Endothelial cell of umbilical vein (primary cell): ENCODE results near the gene LRFN2. TPM values are rescaled to one million over a fixed set of nuclear protein-coding genes. Genes with fewer than 3 reads are reported as not detected.

ENCODE experiments used
- BruUV-seq: library from RNA; stranded (reverse); fragments of 400-500 nt; replicated peaks from 2 replicates; lab custom pipeline; 2021; lab: Mats Ljungman, UMichigan
- CTCF ChIA-PET: fragments of 300-600, 350-600 bp; sonication (Branson Sonifier 250); formaldehyde crosslinking; loops from one replicate; lab custom pipeline; 2021; ENCODE audit warnings: antibody characterized with exemption, inconsistent platforms; lab: Charles Lee
- POLR2A ChIA-PET: fragments of 300-600, 350-600 bp; sonication (Branson Sonifier 250); formaldehyde crosslinking; loops from one replicate; lab custom pipeline; 2021; ENCODE audit warnings: antibody characterized with exemption, inconsistent platforms; lab: Charles Lee
- DNase-seq: peaks from one replicate; pipeline ENCODE4 v3.0.0-alpha.2; 2011; ENCODE audit warnings: low read depth, low spot score
- FAIRE-seq: peaks from 2 replicates; lab custom pipeline; 2011; peaks lifted over from hg19 to GRCh38; lab: Jason Lieb, UNC
- H2AFZ ChIP-seq: 2 replicates; pipeline ENCODE4 v1.6.0; 2012; ENCODE audit warnings: low read depth, low read length, control low read depth, inconsistent platforms
- H3K27ac ChIP-seq: 2 replicates; pipeline ENCODE4 v1.5.1; 2011; ENCODE audit warnings: low read depth, mild to moderate bottlenecking, control low read depth, low read length, moderate library complexity; ENCODE audit not compliant: insufficient read depth
- H3K27me3 ChIP-seq, 2 experiments: 2 replicates each; pipeline versions ENCODE4 v1.6.0 to v1.6.1; 2011; ENCODE audit warnings: low read length in 2 of 2, mixed read lengths in 1 of 2; ENCODE audit not compliant: control insufficient read depth in 2 of 2, insufficient read depth in 2 of 2
- H3K36me3 ChIP-seq, 2 experiments: 2 replicates in 1 of 2; 3 replicates in 1 of 2; pipeline ENCODE4 v1.5.1; 2011; ENCODE audit warnings: low read length in 2 of 2, mild to moderate bottlenecking in 1 of 2, moderate library complexity in 1 of 2; ENCODE audit not compliant: control insufficient read depth in 2 of 2, insufficient read depth in 2 of 2; ENCODE audit errors: extremely low read depth in 1 of 2
- H3K4me1 ChIP-seq: 3 replicates; pipeline ENCODE4 v1.5.1; 2011; ENCODE audit warnings: mild to moderate bottlenecking, low read length; ENCODE audit not compliant: control insufficient read depth, insufficient read depth; ENCODE audit errors: extremely low read depth
- H3K4me2 ChIP-seq: 2 replicates; pipeline ENCODE4 v1.6.1; 2011; ENCODE audit warnings: low read length, control low read depth, mixed read lengths; ENCODE audit not compliant: insufficient read depth
- H3K4me3 ChIP-seq, 3 experiments: fragments of 200-600 bp in 1 of 3; sonication (generic), shearing (Covaris generic) in 1 of 3; replicated peaks in 1 of 3; 2 replicates each; pipeline ENCODE4 v1.5.1; 2011 to 2016; ENCODE audit warnings: control low read depth in 3 of 3, low read length in 3 of 3, mild to moderate bottlenecking in 2 of 3, inconsistent platforms in 1 of 3, low read depth in 1 of 3, moderate library complexity in 1 of 3; ENCODE audit not compliant: insufficient read depth in 1 of 3
- H3K79me2 ChIP-seq: 2 replicates; pipeline ENCODE4 v1.6.0; 2012; ENCODE audit warnings: low read length, inconsistent platforms; ENCODE audit not compliant: control insufficient read depth, insufficient read depth
- H3K9ac ChIP-seq: replicated peaks from 2 replicates; pipeline ENCODE3; 2011; ENCODE audit warnings: low read length, control low read depth; ENCODE audit not compliant: insufficient read depth; ENCODE audit errors: extremely low read depth
- H3K9me1 ChIP-seq: replicated peaks from 3 replicates; pipeline ENCODE4 v1.6.0; 2011; ENCODE audit warnings: mild to moderate bottlenecking, low read length; ENCODE audit not compliant: control insufficient read depth, insufficient read depth; ENCODE audit errors: extremely low read depth
- H3K9me3 ChIP-seq: replicated peaks from 2 replicates; pipeline ENCODE4 v1.5.1; 2012; ENCODE audit warnings: low read length, inconsistent platforms; ENCODE audit not compliant: control insufficient read depth, insufficient read depth
- H4K20me1 ChIP-seq: replicated peaks from 2 replicates; pipeline ENCODE3; 2011; ENCODE audit warnings: mild to moderate bottlenecking, low read length; ENCODE audit not compliant: control insufficient read depth, insufficient read depth; ENCODE audit errors: extremely low read depth
- CTCF ChIP-seq, 2 donors: IDR thresholded peaks; 1 replicate in 1 of 2; 2 replicates in 1 of 2; pipeline ENCODE4 v1.5.1; 2011; ENCODE audit warnings: low read length in 2 of 2, mild to moderate bottlenecking in 2 of 2, moderate library complexity in 2 of 2, control low read depth in 1 of 2, inconsistent platforms in 1 of 2, low read depth in 1 of 2; ENCODE audit not compliant: insufficient read depth in 1 of 2; ENCODE audit errors: extremely low read depth in 1 of 2
- EZH2 ChIP-seq: IDR thresholded peaks from 2 replicates; pipeline ENCODE4 v1.6.1; 2012; ENCODE audit warnings: borderline replicate concordance, low read depth, mild to moderate bottlenecking, moderate library complexity, low read length, inconsistent platforms; ENCODE audit not compliant: severe bottlenecking
- FOS ChIP-seq: IDR thresholded peaks from 2 replicates; pipeline ENCODE4 v1.6.1; 2011; ENCODE audit warnings: mild to moderate bottlenecking, low read length, moderate library complexity, borderline replicate concordance; ENCODE audit not compliant: insufficient read depth
- GATA2 ChIP-seq: IDR thresholded peaks from 2 replicates; pipeline ENCODE4 v1.7.0; 2011; ENCODE audit warnings: low read depth, mild to moderate bottlenecking, moderate library complexity, mixed read lengths, low read length; ENCODE audit not compliant: insufficient read length, insufficient read depth
- JUN ChIP-seq: IDR thresholded peaks from 2 replicates; pipeline ENCODE4 v1.6.1; 2011; ENCODE audit warnings: borderline replicate concordance, low read depth; ENCODE audit not compliant: insufficient read length, insufficient read depth
- POLR2A ChIP-seq: IDR thresholded peaks from 2 replicates; pipeline ENCODE4 v1.6.1; 2012; ENCODE audit warnings: low read depth, mild to moderate bottlenecking, control low read depth, low read length
- POLR2AphosphoS5 ChIP-seq: IDR thresholded peaks from 2 replicates; pipeline ENCODE4 v1.6.1; 2012; ENCODE audit warnings: low read depth, mild to moderate bottlenecking, control low read depth, low read length, moderate library complexity; ENCODE audit not compliant: insufficient read depth
- dilution Hi-C: fragments of 300-500 bp; cut with MboI; formaldehyde crosslinking; loops from one replicate; pipeline ENCODE4 v1.15.0; 2019; ENCODE audit warnings: low sequenced_read_pairs; ENCODE audit not compliant: extremely low pct_ligation_motif_present
- intact Hi-C: fragments of 100-400 bp; cut with micrococcal nuclease; formaldehyde crosslinking; loops from one replicate; pipeline ENCODE4 v1.10.0; 2022
- polyA plus RNA-seq, 4 experiments: library from polyadenylated mRNA; depleted of rRNA in 3 of 4; stranded (reverse) in 3 of 4; unstranded in 1 of 4; fragments of >200 nt; gene quantifications; 2 replicates each; pipeline versions ENCODE4 v1.2.1 to v1.2.3, GENCODE V29; 2011 to 2012; ENCODE audit warnings: missing spikeins in 1 of 4
- total RNA-seq: library from RNA; stranded (reverse); gene quantifications from 2 replicates; pipeline ENCODE4 v1.2.3, GENCODE V29; 2021

The LRFN2 gene
- total and polyA plus RNA-seq, 2 donors (not counting 3 experiments of a cell fraction or from before 2014, with no cell fraction given): not detected

- POLR2A ChIA-PET: no interaction called here
Observed at GRCh38 chr6:40498148-40498547, 89.0 kb downstream of the LRFN2 start.

GRCh38 chr6:40492187-40492586 is 95.0 kb downstream of the LRFN2 start:
- Histone ChIP-seq H3K27me3 (no peaks in the 10 kb centered on the region), H2AFZ (no peak overlapping the region), H3K4me1 (no peaks in the 10 kb centered on the region), H3K9ac (no peak overlapping the region), H3K36me3 (no peaks in the 10 kb centered on the region), H4K20me1 (no peaks in the 10 kb centered on the region), H3K9me1 (no peaks in the 10 kb centered on the region), H3K4me3 (no peak overlapping the region), H3K27ac (no peak overlapping the region), H3K79me2 (no peaks in the 10 kb centered on the region), H3K9me3 (no peaks in the 10 kb centered on the region), H3K4me2 (no peak overlapping the region)
- CTCF ChIA-PET: no interaction called here
- intact Hi-C loops: no loop called here
- POLR2A ChIA-PET: no interaction called here
- FAIRE-seq: no peak
- DNase-seq: no peak
- TF ChIP-seq FOS (no peak), POLR2AphosphoS5 (no peak), EZH2 (no peak), POLR2A (no peak), CTCF (IDR thresholded peaks at IDR 0.05; ENCODE audit: extremely low read depth in 1 of 2, insufficient read depth in 1 of 2, low read depth in 1 of 2, low read length in 2 of 2) (no peak), JUN (no peak), GATA2 (no peak)
- dilution Hi-C loops: no loop called here
- no TSS peak for BruUV-seq

More at GRCh38 chr6:40498148-40498547, 89.0 kb downstream of the LRFN2 start:
- H3K9me3 ChIP-seq: no peaks in the 10 kb centered on the region
- no peak overlapping the region for H3K4me3 ChIP-seq
- no peak overlapping the region for H3K9ac ChIP-seq
- H3K9me1 ChIP-seq: no peaks in the 10 kb centered on the region
- no peak overlapping the region for H2AFZ ChIP-seq
- H3K36me3 ChIP-seq: no peaks in the 10 kb centered on the region
- FAIRE-seq (no peak), DNase-seq (no peak)
- dilution Hi-C loops (no loop called here), intact Hi-C loops (no loop called here)
- no peaks in the 10 kb centered on the region for H3K4me1 ChIP-seq
- no peaks in the 10 kb centered on the region for H4K20me1 ChIP-seq
- CTCF ChIA-PET: no interaction called here
- no peaks in the 10 kb centered on the region for H3K79me2 ChIP-seq
- H3K4me2 ChIP-seq: no peak overlapping the region
- no peak overlapping the region for H3K27ac ChIP-seq
- no peak for TF ChIP-seq POLR2AphosphoS5
- no peaks in the 10 kb centered on the region for H3K27me3 ChIP-seq
- BruUV-seq: no TSS peak
